Inflammatory macrophage (primary cell): Measurements from ENCODE around the gene CERS3.

ENCODE experiments used
- DNase-seq, 2 donors: peaks; one replicate each; pipeline ENCODE4 v3.0.0-alpha.2; 2020 to 2022

Gene CERS3

GRCh38 chr15:100373120-100373896, 155.4 kb downstream of the CERS3 start:
- no peak for DNase-seq

- DNase-seq: no peak
These were observed 156.0 kb downstream of the CERS3 start for GRCh38 chr15:100372739-100373119.

GRCh38 chr15:100355342-100355741, 173.4 kb downstream of the CERS3 start:
- DNase-seq: no peak

GRCh38 chr15:100353449-100353848, 175.3 kb downstream of the CERS3 start:
- peak; percentile 59 to 69 for DNase-seq

- DNase-seq: peak; percentile 48 to 77
These were observed 178.1 kb downstream of the CERS3 start for GRCh38 chr15:100350434-100351226.
